PC-3 (cell line): ENCODE measurements around the gene OVCA2. TPM values are rescaled to one million over a fixed set of nuclear protein-coding genes. Genes with fewer than 3 reads are reported as not detected.

ENCODE experiments used
- ATAC-seq: fragments of 200-7000 bp; cut with Tn5 transposase; 2 replicates; pipeline ENCODE4 v1.9.1; 2020; ENCODE audit warnings: mild to moderate bottlenecking, moderate library complexity
- BruUV-seq: library from RNA; stranded (reverse); fragments of 400-500 nt; replicated peaks from 2 replicates; lab custom pipeline; 2021; lab: Mats Ljungman, UMichigan
- CTCF ChIA-PET: fragments of 300-600 bp; sonication (Branson Sonifier 250); formaldehyde crosslinking; loops from one replicate; lab custom pipeline; 2022; ENCODE audit warnings: antibody characterized with exemption; lab: Charles Lee
- POLR2A ChIA-PET: fragments of 300-600 bp; sonication (Branson Sonifier 250); formaldehyde crosslinking; loops from one replicate; lab custom pipeline; 2022; ENCODE audit warnings: antibody characterized with exemption; ENCODE audit not compliant: unreplicated experiment; lab: Charles Lee
- DNase-seq: peaks from one replicate; pipeline ENCODE4 v3.0.0-alpha.2; 2015
- H2AFZ ChIP-seq: fragments of 300-600 bp; sonication (generic); 2 replicates; pipeline ENCODE4 v1.6.0; 2016; ENCODE audit warnings: antibody characterized with exemption, low read length
- H3F3A ChIP-seq: fragments of 300-600 bp; sonication (generic); one replicate; pipeline ENCODE4 v1.6.0; 2017; ENCODE audit warnings: antibody characterized with exemption, low read length, control low read depth, mild to moderate bottlenecking; ENCODE audit not compliant: unreplicated experiment
- H3K27ac ChIP-seq: fragments of 300-600 bp; sonication (generic); 2 replicates; pipeline ENCODE4 v1.5.1; 2016; ENCODE audit warnings: mild to moderate bottlenecking, low read length
- H3K27me3 ChIP-seq: fragments of 300-600 bp; sonication (generic); 2 replicates; pipeline ENCODE4 v1.6.1; 2016; ENCODE audit warnings: low read length, mixed read lengths
- H3K36me3 ChIP-seq: fragments of 300-600 bp; sonication (generic); 2 replicates; pipeline ENCODE4 v1.6.1; 2016; ENCODE audit warnings: low read depth, mixed run types, low read length, mixed read lengths
- H3K4me1 ChIP-seq: fragments of 300-600 bp; sonication (generic); 2 replicates; pipeline ENCODE4 v1.5.1; 2016; ENCODE audit warnings: low read length; ENCODE audit not compliant: insufficient read depth
- H3K4me2 ChIP-seq: fragments of 300-600 bp; sonication (generic); 2 replicates; pipeline ENCODE4 v1.6.0; 2016; ENCODE audit warnings: low read length
- H3K4me3 ChIP-seq: fragments of 300-600 bp; sonication (generic); 2 replicates; pipeline ENCODE4 v1.5.1; 2016; ENCODE audit warnings: mild to moderate bottlenecking, low read length, mixed read lengths
- H3K79me2 ChIP-seq: fragments of 300-600 bp; sonication (generic); 2 replicates; pipeline ENCODE4 v1.6.1; 2017; ENCODE audit warnings: low read length, mixed read lengths
- H3K9ac ChIP-seq: fragments of 300-600 bp; sonication (generic); 2 replicates; pipeline ENCODE4 v1.6.0; 2016; ENCODE audit warnings: mild to moderate bottlenecking, low read length
- H3K9me2 ChIP-seq: fragments of 300-600 bp; sonication (generic); replicated peaks from 2 replicates; pipeline ENCODE4 v1.6.1; 2016; ENCODE audit warnings: mixed run types, low read length, mixed read lengths
- H3K9me3 ChIP-seq: fragments of 300-600 bp; sonication (generic); 2 replicates; pipeline ENCODE4 v1.6.1; 2016; ENCODE audit warnings: low read length, mixed read lengths
- H4K20me1 ChIP-seq: fragments of 300-600 bp; sonication (generic); 2 replicates; pipeline ENCODE4 v1.6.1; 2016; ENCODE audit warnings: low read length, mixed read lengths
- CTCF ChIP-seq: fragments of 300-600 bp; sonication (generic); conservative IDR thresholded peaks from 2 replicates; pipeline ENCODE4 v1.5.1; 2017; ENCODE audit warnings: antibody characterized with exemption, low read depth, mild to moderate bottlenecking, low read length
- EZH2 ChIP-seq: fragments of 300-600 bp; sonication (generic); IDR thresholded peaks from one replicate; pipeline ENCODE4 v1.6.1; 2017; ENCODE audit warnings: antibody characterized with exemption, mild to moderate bottlenecking, low read length; ENCODE audit not compliant: unreplicated experiment
- EZH2phosphoT487 ChIP-seq: fragments of 300-600 bp; sonication (generic); IDR thresholded peaks from 2 replicates; pipeline ENCODE4 v1.6.1; 2018; ENCODE audit warnings: mild to moderate bottlenecking, antibody characterized with exemption, low read length, borderline replicate concordance
- intact Hi-C: fragments of 100-400 bp; cut with micrococcal nuclease; formaldehyde crosslinking; loops from 2 replicates; pipeline ENCODE4 v1.9.0; 2023
- total RNA-seq: library from RNA; depleted of rRNA; stranded (reverse); fragments of >200 nt; gene quantifications from 2 replicates; pipeline ENCODE4 v1.2.3, GENCODE V29; 2014

The OVCA2 gene
- total RNA-seq, 1 experiment from 2014 or later, result 58.6 TPM

DNA sequence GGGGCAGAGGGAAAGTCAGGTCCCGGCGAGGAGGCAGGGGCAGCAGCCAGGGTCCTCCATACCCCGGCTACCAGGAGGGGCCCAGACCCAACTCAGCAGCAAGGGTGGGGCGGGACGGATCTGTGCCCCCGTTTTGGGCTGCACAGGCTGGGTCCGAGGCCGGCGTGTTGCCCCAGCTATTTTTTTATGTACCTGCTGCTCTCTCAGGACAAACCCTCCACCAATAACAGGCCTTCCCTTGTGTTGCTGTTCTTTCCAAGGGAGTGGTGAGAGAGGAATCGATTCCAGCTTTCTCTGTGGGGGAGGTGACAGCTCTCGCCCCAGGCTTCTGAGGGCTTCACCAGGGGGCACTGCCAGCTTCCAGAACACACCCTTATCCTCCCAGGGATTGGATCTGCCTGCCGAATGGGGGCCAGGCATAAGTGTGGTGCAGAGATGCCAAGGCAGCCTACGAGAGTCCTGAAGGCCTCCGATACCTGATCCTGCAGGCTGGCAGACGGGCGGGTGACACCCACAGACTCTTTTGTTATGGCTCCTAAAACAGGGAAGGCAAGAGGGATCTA lies 39.0 kb upstream of the OVCA2 start:
- intact Hi-C loops, result no loop called here
- H3F3A ChIP-seq, result no peaks in the 10 kb centered on the region
- no peak overlapping the region for H3K4me3 ChIP-seq
- CTCF ChIA-PET, result no interaction called here
- no peaks in the 10 kb centered on the region for H3K36me3 ChIP-seq
- no peak overlapping the region for H3K9ac ChIP-seq
- no peaks in the 10 kb centered on the region for H4K20me1 ChIP-seq
- no peak for TF ChIP-seq CTCF
- no peak for TF ChIP-seq EZH2phosphoT487
- TF ChIP-seq EZH2, result no peak
- H3K27ac ChIP-seq, result no peak overlapping the region
- no peaks in the 10 kb centered on the region for H3K79me2 ChIP-seq
- H3K27me3 ChIP-seq, result no peaks in the 10 kb centered on the region
- H3K4me1 ChIP-seq, result no peaks in the 10 kb centered on the region
- H2AFZ ChIP-seq, result no peak overlapping the region
- BruUV-seq, result no TSS peak
- no peaks in the 10 kb centered on the region for H3K9me2 ChIP-seq
- POLR2A ChIA-PET, result no interaction called here
- H3K9me3 ChIP-seq, result no peaks in the 10 kb centered on the region
- H3K4me2 ChIP-seq, result no peak overlapping the region
- no peak for DNase-seq
- ATAC-seq, result no peak

- intact Hi-C loops, result no loop called here
- no peak for ATAC-seq
- CTCF ChIA-PET, result no interaction called here
Observed at GRCh38 chr17:2003525-2003924, 38.3 kb upstream of the OVCA2 start.

More at GRCh38 chr17:2003525-2003924, 38.3 kb upstream of the OVCA2 start:
- Histone ChIP-seq H3K79me2 (no peaks in the 10 kb centered on the region), H3F3A (no peaks in the 10 kb centered on the region), H3K9me3 (no peaks in the 10 kb centered on the region), H3K9ac (no peak overlapping the region), H3K36me3 (no peaks in the 10 kb centered on the region), H3K27me3 (no peaks in the 10 kb centered on the region), H3K4me1 (peaks cover under 1% of the 10 kb centered on the region), H3K9me2 (no peaks in the 10 kb centered on the region), H2AFZ (no peak overlapping the region), H4K20me1 (no peaks in the 10 kb centered on the region), H3K4me3 (no peak overlapping the region), H3K4me2 (no peak overlapping the region), H3K27ac (no peak overlapping the region)
- DNase-seq, result no peak
- TF ChIP-seq CTCF, result no peak
- no peak for TF ChIP-seq EZH2phosphoT487
- no peak for TF ChIP-seq EZH2
- BruUV-seq, result no TSS peak
- POLR2A ChIA-PET, result no interaction called here
